GM23248 (cell line): ENCODE measurements around the gene CD68. TPM values are rescaled to one million over a fixed set of nuclear protein-coding genes. Genes with fewer than 3 reads are reported as not detected.

Source experiments
- DNase-seq: peaks from one replicate; pipeline ENCODE4 v3.0.0-alpha.2; 2015
- H2AFZ ChIP-seq: fragments of 200-600 bp; sonication (generic); 2 replicates; pipeline ENCODE4 v1.6.1; 2016; ENCODE audit warnings: antibody characterized with exemption
- H3F3A ChIP-seq: fragments of 200-600 bp; sonication (generic); 2 replicates; pipeline ENCODE4 v1.6.1; 2016; ENCODE audit warnings: mild to moderate bottlenecking, antibody characterized with exemption, mixed run types; ENCODE audit not compliant: insufficient read depth
- H3K27ac ChIP-seq: fragments of 200-600 bp; sonication (generic); 2 replicates; pipeline ENCODE4 v1.5.1; 2016; ENCODE audit warnings: mild to moderate bottlenecking
- H3K27me3 ChIP-seq: fragments of 200-600 bp; sonication (generic); replicated peaks from 2 replicates; pipeline ENCODE4 v1.6.1; 2016; ENCODE audit warnings: mild to moderate bottlenecking; ENCODE audit not compliant: insufficient read depth
- H3K36me3 ChIP-seq: fragments of 200-600 bp; sonication (generic); 2 replicates; pipeline ENCODE4 v1.6.1; 2016; ENCODE audit warnings: low read depth, mild to moderate bottlenecking
- H3K4me1 ChIP-seq: fragments of 200-600 bp; sonication (generic); 2 replicates; pipeline ENCODE4 v1.6.1; 2016; ENCODE audit warnings: mild to moderate bottlenecking; ENCODE audit not compliant: insufficient read depth
- H3K4me2 ChIP-seq: fragments of 200-600 bp; sonication (generic); one replicate; pipeline ENCODE4 v1.6.1; 2016; ENCODE audit warnings: mild to moderate bottlenecking; ENCODE audit not compliant: unreplicated experiment
- H3K4me3 ChIP-seq: fragments of 200-600 bp; sonication (generic); 2 replicates; pipeline ENCODE4 v1.5.1; 2016; ENCODE audit warnings: mild to moderate bottlenecking
- H3K79me2 ChIP-seq: fragments of 200-600 bp; sonication (generic); 2 replicates; pipeline ENCODE4 v1.6.1; 2016; ENCODE audit warnings: mild to moderate bottlenecking; ENCODE audit not compliant: insufficient read depth
- H3K9ac ChIP-seq: fragments of 200-600 bp; sonication (generic); 2 replicates; pipeline ENCODE4 v1.6.1; 2016; ENCODE audit warnings: mild to moderate bottlenecking
- H3K9me2 ChIP-seq: fragments of 200-600 bp; sonication (generic); 2 replicates; pipeline ENCODE4 v1.6.1; 2016; ENCODE audit warnings: mixed run types, mild to moderate bottlenecking, moderate library complexity; ENCODE audit not compliant: insufficient read depth
- H3K9me3 ChIP-seq: fragments of 200-600 bp; sonication (generic); one replicate; pipeline ENCODE4 v1.6.1; 2017; ENCODE audit warnings: low read depth
- H4K20me1 ChIP-seq: fragments of 200-600 bp; sonication (generic); 2 replicates; pipeline ENCODE4 v1.6.0; 2016; ENCODE audit not compliant: insufficient read depth
- EZH2 ChIP-seq: fragments of 200-600 bp; sonication (generic); IDR thresholded peaks from 2 replicates; pipeline ENCODE4 v1.6.1; 2018; ENCODE audit warnings: antibody characterized with exemption, mild to moderate bottlenecking; ENCODE audit not compliant: insufficient read depth, poor library complexity, severe bottlenecking
- EZH2phosphoT487 ChIP-seq: fragments of 200-600 bp; sonication (generic); IDR thresholded peaks from 2 replicates; pipeline ENCODE4 v1.6.1; 2018; ENCODE audit warnings: antibody characterized with exemption, moderate library complexity, mild to moderate bottlenecking, low read depth; ENCODE audit not compliant: insufficient read depth
- WGBS, 2 experiments: methylation state at CpG; one replicate each; pipeline ENCODE4 v1.1.6; 2015 to 2017; ENCODE audit warnings: low lambda C conversion rate in 2 of 2, low coverage in 1 of 2; ENCODE audit errors: missing lambda C conversion rate in 2 of 2; 5-methylcytosine and 5-hydroxymethylcytosine counted together
- in situ Hi-C: fragments of 300-500 bp; cut with MboI; formaldehyde crosslinking; loops from 2 replicates; pipeline ENCODE4 v1.15.0; 2020
- polyA plus RNA-seq: library from polyadenylated mRNA; unstranded; fragments of >200 nt; fragmentation: Nextera tagmentation; extraction: Ambion mirVana; gene quantifications from 2 replicates; pipeline ENCODE4 v1.2.1, GENCODE V29; 2016
- total RNA-seq: library from RNA; depleted of rRNA; stranded (reverse); fragments of >200 nt; shearing (Covaris generic); gene quantifications from 2 replicates; pipeline ENCODE4 v1.2.3, GENCODE V29; 2014

Gene CD68
- total and polyA plus RNA-seq, 2 experiments from 2014 or later, result 55.0 to 84.5 TPM

GRCh38 chr17:7583253-7584109 lies 4.0 kb downstream of the CD68 start, which contains the start of gene MPDU1:
TSS of gene MPDU1 (plus strand) at chr17:7583852. CDS start at chr17:7583863, 11 bp downstream.
- H3K9me3 ChIP-seq, result no peaks in the 10 kb centered on the region
- H3K27me3 ChIP-seq, result no peaks in the 10 kb centered on the region
- H4K20me1 ChIP-seq, result no peaks in the 10 kb centered on the region; the same call in 1 of the 2 replicates
- TF ChIP-seq EZH2phosphoT487 (no peak), EZH2 (no peak)
- DNase-seq, result peak; percentile 98
- no peaks in the 10 kb centered on the region for H3K9me2 ChIP-seq
- peaks cover 58% of the 10 kb centered on the region for H3K79me2 ChIP-seq
- H3K27ac ChIP-seq, result peak within 1 kb of the TSS; percentile 88
- H3K36me3 ChIP-seq, result peaks cover 2% of the 10 kb centered on the region; the same call in 1 of the 2 replicates
- peak within 1 kb of the TSS; percentile 86 for H3K4me2 ChIP-seq
- WGBS, 2 experiments, result 15% methylated on average over 69 of the region's 69 CpGs
- H3K4me3 ChIP-seq, result peak within 1 kb of the TSS; percentile 80
- H3F3A ChIP-seq, result peaks cover 48% of the 10 kb centered on the region
- peak within 1 kb of the TSS; percentile 69 for H2AFZ ChIP-seq
- peak within 1 kb of the TSS; percentile 88 for H3K9ac ChIP-seq
- peaks cover 55% of the 10 kb centered on the region for H3K4me1 ChIP-seq
- in situ Hi-C loops, result no loop called here

GRCh38 chr17:7586673-7587419 lies 7.4 kb downstream of the CD68 start:
- peaks cover 58% of the 10 kb centered on the region for H3K4me1 ChIP-seq
- peaks cover 40% of the 10 kb centered on the region for H3F3A ChIP-seq
- H3K9me2 ChIP-seq, result no peaks in the 10 kb centered on the region
- peak overlapping the region; percentile 60 for H3K4me2 ChIP-seq
- peaks cover 35% of the 10 kb centered on the region for H3K79me2 ChIP-seq
- no peak for TF ChIP-seq EZH2
- no peak for TF ChIP-seq EZH2phosphoT487
- no peaks in the 10 kb centered on the region for H3K27me3 ChIP-seq
- peak overlapping the region; percentile 78 for H3K27ac ChIP-seq
- peak overlapping the region; percentile 44 for H3K9ac ChIP-seq
- in situ Hi-C loops, result no loop called here
- no peaks in the 10 kb centered on the region for H3K9me3 ChIP-seq
- H4K20me1 ChIP-seq, result no peaks in the 10 kb centered on the region
- H3K4me3 ChIP-seq, result no peak overlapping the region
- no peak overlapping the region for H2AFZ ChIP-seq
- peaks cover 4% of the 10 kb centered on the region; the same call in 1 of the 2 replicates for H3K36me3 ChIP-seq
- WGBS, 2 experiments, result 49 to 50% methylated on average over 9 of the region's 9 CpGs
- no peak for DNase-seq

GRCh38 chr17:7587420-7588151 lies 8.1 kb downstream of the CD68 start:
- H2AFZ ChIP-seq, result no peak overlapping the region
- WGBS, 2 experiments, result 1 to 4% methylated on average over 12 of the region's 12 CpGs
- no peaks in the 10 kb centered on the region for H3K9me2 ChIP-seq
- H3K79me2 ChIP-seq, result peaks cover 28% of the 10 kb centered on the region
- H3K4me3 ChIP-seq, result peak overlapping the region; percentile 44
- peak overlapping the region; percentile 66 for H3K9ac ChIP-seq
- H3K27me3 ChIP-seq, result no peaks in the 10 kb centered on the region
- in situ Hi-C loops, result no loop called here
- peak overlapping the region; percentile 78 for H3K27ac ChIP-seq
- TF ChIP-seq EZH2phosphoT487 (no peak), EZH2 (no peak)
- DNase-seq, result peak; percentile 98
- peaks cover 40% of the 10 kb centered on the region for H3F3A ChIP-seq
- H3K4me1 ChIP-seq, result peaks cover 52% of the 10 kb centered on the region
- no peaks in the 10 kb centered on the region for H4K20me1 ChIP-seq
- H3K4me2 ChIP-seq, result peak overlapping the region; percentile 77
- H3K9me3 ChIP-seq, result no peaks in the 10 kb centered on the region
- peaks cover 4% of the 10 kb centered on the region; the same call in 1 of the 2 replicates for H3K36me3 ChIP-seq

GRCh38 chr17:7588553-7589203 lies 9.2 kb downstream of the CD68 start:
- H3K4me1 ChIP-seq, result peaks cover 44% of the 10 kb centered on the region
- no peaks in the 10 kb centered on the region for H3K27me3 ChIP-seq
- no peaks in the 10 kb centered on the region for H3K9me3 ChIP-seq
- 16 to 18% methylated on average over 29 to 30 of the region's 30 CpGs for WGBS, 2 experiments
- H3K36me3 ChIP-seq, result peaks cover 13% of the 10 kb centered on the region; the same call in 1 of the 2 replicates
- no peaks in the 10 kb centered on the region for H3K9me2 ChIP-seq
- H2AFZ ChIP-seq, result no peak overlapping the region
- DNase-seq, result peak; percentile 37
- peak overlapping the region; percentile 44; the same call in 1 of the 2 replicates for H3K4me3 ChIP-seq
- H3F3A ChIP-seq, result peaks cover 45% of the 10 kb centered on the region
- in situ Hi-C loops, result no loop called here
- H3K9ac ChIP-seq, result peak overlapping the region; percentile 66
- peak overlapping the region; percentile 76 for H3K27ac ChIP-seq
- peak overlapping the region; percentile 77 for H3K4me2 ChIP-seq
- peaks cover 21% of the 10 kb centered on the region for H3K79me2 ChIP-seq
- H4K20me1 ChIP-seq, result no peaks in the 10 kb centered on the region
- TF ChIP-seq EZH2phosphoT487, result no peak
- no peak for TF ChIP-seq EZH2
